HepG2 (cell line): ENCODE results near the gene IFT57.

Source experiments
- ARID2 ChIP-seq: sonication (generic); formaldehyde crosslinking; IDR thresholded peaks from 2 replicates; pipeline ENCODE4 v1.8.1; 2022; ENCODE audit warnings: mild to moderate bottlenecking, missing genetic modification reagents, borderline replicate concordance
- GMEB2 ChIP-seq: IDR thresholded peaks from 2 replicates; pipeline ENCODE4 v1.6.1; 2016; ENCODE audit warnings: missing biosample characterization, missing genetic modification reagents, low read depth
- MLLT10 ChIP-seq: sonication (generic); formaldehyde crosslinking; IDR thresholded peaks from 2 replicates; pipeline ENCODE4 v1.4.0; 2020; ENCODE audit warnings: missing genetic modification reagents
- POLR2A ChIP-seq, 2 experiments: IDR thresholded peaks; 2 replicates each; pipeline ENCODE4 v1.6.1; 2011; ENCODE audit warnings: low read depth in 2 of 2, low read length in 2 of 2, mild to moderate bottlenecking in 1 of 2, moderate library complexity in 1 of 2; ENCODE audit not compliant: insufficient read depth in 1 of 2
- RARG ChIP-seq: sonication (generic); formaldehyde crosslinking; IDR thresholded peaks from 2 replicates; pipeline ENCODE4 v1.4.0; 2020; ENCODE audit warnings: low read depth, mild to moderate bottlenecking, missing genetic modification reagents
- TFDP1 ChIP-seq: IDR thresholded peaks from 2 replicates; pipeline ENCODE4 v1.6.1; 2016; ENCODE audit warnings: missing compliant biosample characterization, missing genetic modification reagents, borderline replicate concordance
- ZNF263 ChIP-seq: sonication (generic); formaldehyde crosslinking; IDR thresholded peaks from 2 replicates; pipeline ENCODE4 v1.4.0; 2020; ENCODE audit warnings: missing genetic modification reagents

- TF ChIP-seq RARG (CRISPR knock-in tag) (no peak), TFDP1 (CRISPR knock-in tag) (no peak), ZNF263 (CRISPR knock-in tag) (no peak), ARID2 (CRISPR knock-in tag) (no peak), POLR2A (IDR thresholded peaks at IDR 0.05; ENCODE audit: insufficient read depth in 1 of 2, low read depth in 2 of 2, low read length in 2 of 2) (no peak), MLLT10 (CRISPR knock-in tag) (no peak), GMEB2 (CRISPR knock-in tag) (no peak)
These were observed 62.4 kb downstream of the IFT57 start for GRCh38 chr3:108159865-108160264.
